GM12865 (cell line): ENCODE measurements around the gene ZNF740.
A peak's percentile ranks its signal among the peaks of the same experiment; 100 is the strongest.

Experiments
- DNase-seq: peaks from one replicate; pipeline ENCODE4 v3.0.0; 2010; ENCODE audit warnings: low read depth
- H3K4me3 ChIP-seq: 2 replicates; pipeline ENCODE4 v1.5.1; 2011; ENCODE audit warnings: mild to moderate bottlenecking, low read depth, low read length, control low read depth
- CTCF ChIP-seq: IDR thresholded peaks from 2 replicates; pipeline ENCODE4 v1.5.1; 2011; ENCODE audit warnings: low read length, control low read depth, low read depth, inconsistent platforms; ENCODE audit not compliant: insufficient read depth; ENCODE audit errors: missing control alignments

ZNF740 gene

GRCh38 chr12:53227341-53227740, 46.8 kb downstream of the ZNF740 start:
- no peak for TF ChIP-seq CTCF
- H3K4me3 ChIP-seq = no peak overlapping the region
- no peak for DNase-seq

GRCh38 chr12:53227836-53228235, 47.3 kb downstream of the ZNF740 start:
- no peak overlapping the region for H3K4me3 ChIP-seq
- no peak for DNase-seq
- no peak for TF ChIP-seq CTCF

- no peak overlapping the region for H3K4me3 ChIP-seq
- DNase-seq = no peak
- TF ChIP-seq CTCF = no peak
These were observed 48.9 kb downstream of the ZNF740 start for GRCh38 chr12:53229454-53229853.

- TF ChIP-seq CTCF = no peak
These were observed 49.8 kb downstream of the ZNF740 start for GRCh38 chr12:53230108-53230845.

GRCh38 chr12:53231671-53231920, 51.1 kb downstream of the ZNF740 start:
- no peak for TF ChIP-seq CTCF
- DNase-seq = no peak
- H3K4me3 ChIP-seq = peak overlapping the region; percentile 51

More at GRCh38 chr12:53230108-53230845, 49.8 kb downstream of the ZNF740 start:
- H3K4me3 ChIP-seq = no peak overlapping the region
- DNase-seq = no peak

- peak within 1 kb of the TSS; percentile 51 for H3K4me3 ChIP-seq
- no peak for DNase-seq
- no peak for TF ChIP-seq CTCF
These were observed 51.6 kb downstream of the ZNF740 start, which contains the start of gene RARG for GRCh38 chr12:53231921-53232645. RARG (minus strand) TSS chr12:53232209; CDS start chr12:53227545, 4,664 bp downstream.
